ENCODE results near the gene TUBA4A. TPM values are rescaled to one million over a fixed set of nuclear protein-coding genes. Genes with fewer than 3 reads are reported as not detected.
A peak's percentile ranks its signal among the peaks of the same experiment; 100 is the strongest.

TUBA4A gene
- total RNA-seq, 2 experiments from 2014 or later: 183 to 185 TPM

GRCh38 chr2:219286436-219287115 is 32.9 kb upstream of the TUBA4A start:
- H3K27ac Mint-ChIP-seq: peak overlapping the region; percentile 31

DNA sequence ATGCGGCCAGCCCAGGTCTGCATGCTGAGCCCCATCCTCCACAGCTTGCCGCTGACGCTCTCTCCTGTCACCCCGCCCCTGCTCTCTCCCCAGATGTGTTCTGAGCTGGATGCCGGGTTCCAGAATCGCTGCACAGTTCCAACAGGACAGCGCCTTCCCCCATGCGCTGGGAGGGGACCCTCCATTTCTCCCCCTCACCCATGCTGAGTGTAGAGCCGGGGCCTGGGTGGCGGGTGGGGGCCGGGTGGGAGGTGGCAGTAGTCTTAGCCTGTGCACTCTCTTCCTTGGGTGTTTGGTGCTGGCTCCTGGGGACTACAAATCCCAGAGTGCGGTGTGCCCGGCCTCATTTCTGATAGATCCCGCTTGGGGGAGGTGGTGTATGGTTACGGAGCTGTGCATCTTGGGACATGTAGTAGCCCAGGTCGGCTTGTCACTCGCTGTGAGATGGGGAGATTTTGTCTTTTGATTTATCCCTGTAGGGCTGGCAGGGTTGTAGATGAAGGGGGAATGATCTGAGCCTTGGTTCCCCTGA is 32.2 kb upstream of the TUBA4A start:
- H3K9me3 ChIP-seq (ENCODE audit: control insufficient read depth in 1 of 2, insufficient read depth in 1 of 2, low read length in 2 of 2): no peaks in the 10 kb centered on the region
- no peak overlapping the region for H3K4me3 Mint-ChIP-seq
- H3K4me1 ChIP-seq (ENCODE audit: insufficient read depth, low read length): peaks cover 9% of the 10 kb centered on the region
- ChIA-PET CTCF (interaction anchor here (1.5 to 12.0 kb wide), 2 partner anchors 9 to 32 kb away, joined by 3 to 190 read pairs; no protein-coding TSS in a partner anchor), POLR2A (interaction anchor here (0.8 to 1.6 kb wide), 2 partner anchors 9 to 36 kb away, joined by 3 to 6 read pairs; no protein-coding TSS in a partner anchor)
- H3K27me3 ChIP-seq (ENCODE audit: control insufficient read depth in 1 of 2, insufficient read depth in 2 of 2, low read length in 2 of 2): no peaks in the 10 kb centered on the region
- intact Hi-C loops (cut with DNase I, micrococcal nuclease): no loop called here
- H3K4me3 ChIP-seq (ENCODE audit: low read length): no peak overlapping the region
- H3K27ac ChIP-seq (ENCODE audit: low read depth in 1 of 2, low read length in 2 of 2): no peak overlapping the region
- H3K4me1 Mint-ChIP-seq (ENCODE audit: low read depth): peaks cover 8% of the 10 kb centered on the region
- TF ChIP-seq, protein P1, sequence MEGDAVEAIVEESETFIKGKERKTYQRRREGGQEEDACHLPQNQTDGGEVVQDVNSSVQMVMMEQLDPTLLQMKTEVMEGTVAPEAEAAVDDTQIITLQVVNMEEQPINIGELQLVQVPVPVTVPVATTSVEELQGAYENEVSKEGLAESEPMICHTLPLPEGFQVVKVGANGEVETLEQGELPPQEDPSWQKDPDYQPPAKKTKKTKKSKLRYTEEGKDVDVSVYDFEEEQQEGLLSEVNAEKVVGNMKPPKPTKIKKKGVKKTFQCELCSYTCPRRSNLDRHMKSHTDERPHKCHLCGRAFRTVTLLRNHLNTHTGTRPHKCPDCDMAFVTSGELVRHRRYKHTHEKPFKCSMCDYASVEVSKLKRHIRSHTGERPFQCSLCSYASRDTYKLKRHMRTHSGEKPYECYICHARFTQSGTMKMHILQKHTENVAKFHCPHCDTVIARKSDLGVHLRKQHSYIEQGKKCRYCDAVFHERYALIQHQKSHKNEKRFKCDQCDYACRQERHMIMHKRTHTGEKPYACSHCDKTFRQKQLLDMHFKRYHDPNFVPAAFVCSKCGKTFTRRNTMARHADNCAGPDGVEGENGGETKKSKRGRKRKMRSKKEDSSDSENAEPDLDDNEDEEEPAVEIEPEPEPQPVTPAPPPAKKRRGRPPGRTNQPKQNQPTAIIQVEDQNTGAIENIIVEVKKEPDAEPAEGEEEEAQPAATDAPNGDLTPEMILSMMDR (IDR thresholded peaks at IDR 0.05): no peak
- ATAC-seq (ENCODE audit: poor library complexity): peak; percentile 25
- H3K9me3 Mint-ChIP-seq: no peaks in the 10 kb centered on the region
- DNase-seq: no peak
- peak overlapping the region; percentile 31 for H3K27ac Mint-ChIP-seq
- peaks cover 51% of the 10 kb centered on the region for H3K36me3 Mint-ChIP-seq (ENCODE audit: low read depth)
- H3K27me3 Mint-ChIP-seq: no peaks in the 10 kb centered on the region
- H3K36me3 ChIP-seq (ENCODE audit: insufficient read depth, low read length): peaks cover 51% of the 10 kb centered on the region

More at GRCh38 chr2:219286436-219287115, 32.9 kb upstream of the TUBA4A start:
- H3K36me3 ChIP-seq (ENCODE audit: insufficient read depth, low read length): peaks cover 45% of the 10 kb centered on the region
- Mint-ChIP-seq H3K4me1 (ENCODE audit: low read depth) (peaks cover 1% of the 10 kb centered on the region), H3K9me3 (no peaks in the 10 kb centered on the region), H3K36me3 (ENCODE audit: low read depth) (peaks cover 45% of the 10 kb centered on the region), H3K4me3 (no peak overlapping the region), H3K27me3 (no peaks in the 10 kb centered on the region)
- intact Hi-C loops (cut with DNase I, micrococcal nuclease): no loop called here
- DNase-seq (no peak), ATAC-seq (ENCODE audit: poor library complexity) (no peak)
- H3K4me3 ChIP-seq (ENCODE audit: low read length): no peak overlapping the region
- H3K9me3 ChIP-seq (ENCODE audit: control insufficient read depth in 1 of 2, insufficient read depth in 1 of 2, low read length in 2 of 2): no peaks in the 10 kb centered on the region
- ChIA-PET CTCF (interaction anchor here (1.5 to 12.0 kb wide), 2 partner anchors 8 to 32 kb away, joined by 3 to 190 read pairs; no protein-coding TSS in a partner anchor), POLR2A (interaction anchor here (0.8 to 1.6 kb wide), 2 partner anchors 8 to 37 kb away, joined by 3 to 6 read pairs; no protein-coding TSS in a partner anchor)
- TF ChIP-seq, protein P1 (IDR thresholded peaks at IDR 0.05): no peak
- H3K27me3 ChIP-seq (ENCODE audit: control insufficient read depth in 1 of 2, insufficient read depth in 2 of 2, low read length in 2 of 2): no peaks in the 10 kb centered on the region
- H3K27ac ChIP-seq (ENCODE audit: low read depth in 1 of 2, low read length in 2 of 2): no peak overlapping the region
- H3K4me1 ChIP-seq (ENCODE audit: insufficient read depth, low read length): peaks cover 3% of the 10 kb centered on the region

- Mint-ChIP-seq H3K4me1 (ENCODE audit: low read depth) (peaks cover 14% of the 10 kb centered on the region), H3K9me3 (no peaks in the 10 kb centered on the region), H3K27me3 (no peaks in the 10 kb centered on the region), H3K4me3 (no peak overlapping the region), H3K27ac (no peak overlapping the region), H3K36me3 (ENCODE audit: low read depth) (peaks cover 57% of the 10 kb centered on the region)
- no peaks in the 10 kb centered on the region for H3K27me3 ChIP-seq (ENCODE audit: control insufficient read depth in 1 of 2, insufficient read depth in 2 of 2, low read length in 2 of 2)
- DNase-seq (no peak), ATAC-seq (ENCODE audit: poor library complexity) (no peak)
- H3K27ac ChIP-seq (ENCODE audit: low read depth in 1 of 2, low read length in 2 of 2): no peak overlapping the region
- peaks cover 15% of the 10 kb centered on the region for H3K4me1 ChIP-seq (ENCODE audit: insufficient read depth, low read length)
- ChIA-PET POLR2A (interaction anchor here (1.0 to 1.2 kb wide), 2 partner anchors 9 to 109 kb away, joined by 3 to 5 read pairs; partner anchors contain the start of gene CNPPD1), CTCF (interaction anchor here (12.0 kb wide), 1 partner anchor 9 kb away, joined by 190 read pairs; no protein-coding TSS in a partner anchor)
- intact Hi-C loops (cut with DNase I, micrococcal nuclease): no loop called here
- no peaks in the 10 kb centered on the region for H3K9me3 ChIP-seq (ENCODE audit: control insufficient read depth in 1 of 2, insufficient read depth in 1 of 2, low read length in 2 of 2)
- H3K36me3 ChIP-seq (ENCODE audit: insufficient read depth, low read length): peaks cover 57% of the 10 kb centered on the region
- TF ChIP-seq, protein P1 (IDR thresholded peaks at IDR 0.05): no peak
- no peak overlapping the region for H3K4me3 ChIP-seq (ENCODE audit: low read length)
These were observed 31.6 kb upstream of the TUBA4A start for GRCh38 chr2:219285373-219285735.
